Superior temporal gyrus (tissue), 1 donor: ENCODE results near the gene INTS13.
A peak's percentile ranks its signal among the peaks of the same experiment; 100 is the strongest.
"Not testable (repeated sequence)": the region's sequence is repeated elsewhere in the genome, so short reads cannot be mapped to it uniquely, and the experiment has no call there.

Experiments
- DNase-seq: peaks from one replicate; pipeline ENCODE4 v3.0.0-alpha.2; 2016; ENCODE audit errors: extremely low spot score

INTS13 gene

DNA sequence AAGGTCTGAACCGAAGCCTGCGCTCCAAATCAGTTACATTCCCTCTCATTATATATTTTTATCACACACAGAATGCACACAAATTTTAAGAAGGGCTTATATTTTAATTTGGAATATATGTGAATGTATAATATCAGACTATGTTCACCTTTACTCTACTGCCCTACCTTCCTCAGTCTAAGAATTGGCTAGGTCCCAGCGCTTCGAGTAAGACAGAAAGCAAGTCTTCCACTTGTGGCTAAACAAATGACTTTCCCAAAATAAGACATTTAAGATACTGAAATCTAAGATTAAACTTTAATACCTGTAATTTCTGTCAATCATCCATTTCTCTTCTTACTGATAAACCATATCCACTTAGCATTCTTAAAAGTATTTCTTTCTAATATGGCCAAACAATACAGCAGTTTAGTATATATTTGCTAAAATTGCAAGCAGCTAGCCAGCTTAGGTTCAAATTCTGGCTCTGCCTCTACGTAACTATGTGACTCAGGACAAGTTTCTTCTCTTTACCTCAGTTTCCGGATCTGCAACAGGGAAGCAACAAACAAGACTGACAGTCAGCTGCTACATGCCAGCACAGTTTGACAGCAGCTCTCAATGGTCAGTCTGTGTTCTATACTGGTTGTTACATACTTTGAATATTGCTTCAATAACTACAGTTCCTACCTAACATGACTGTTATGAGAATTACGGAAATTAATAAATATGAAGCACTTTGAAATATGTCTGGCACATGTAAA, 2.0 kb downstream of the INTS13 start:
- no peak for DNase-seq

DNA sequence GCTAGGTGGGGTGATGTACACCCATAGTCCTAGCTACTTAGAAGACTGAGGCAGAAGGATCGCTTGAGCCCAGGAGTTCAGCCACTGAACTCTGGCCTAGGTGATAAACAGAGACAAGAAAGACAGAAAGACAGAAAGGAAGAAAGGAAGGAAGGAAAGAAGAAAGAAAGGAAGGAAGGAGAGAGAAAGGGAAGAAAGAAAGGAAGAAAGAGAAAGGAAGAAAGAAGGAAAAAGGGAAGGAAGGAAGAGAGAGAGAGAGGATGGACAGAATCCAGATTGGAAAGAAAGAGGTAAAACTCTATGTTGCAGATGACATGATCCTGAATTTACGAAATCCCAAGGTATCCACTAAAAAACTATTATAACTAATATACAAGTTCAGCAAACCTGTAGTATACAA, 8.2 kb downstream of the INTS13 start:
- DNase-seq, result no peak

DNA sequence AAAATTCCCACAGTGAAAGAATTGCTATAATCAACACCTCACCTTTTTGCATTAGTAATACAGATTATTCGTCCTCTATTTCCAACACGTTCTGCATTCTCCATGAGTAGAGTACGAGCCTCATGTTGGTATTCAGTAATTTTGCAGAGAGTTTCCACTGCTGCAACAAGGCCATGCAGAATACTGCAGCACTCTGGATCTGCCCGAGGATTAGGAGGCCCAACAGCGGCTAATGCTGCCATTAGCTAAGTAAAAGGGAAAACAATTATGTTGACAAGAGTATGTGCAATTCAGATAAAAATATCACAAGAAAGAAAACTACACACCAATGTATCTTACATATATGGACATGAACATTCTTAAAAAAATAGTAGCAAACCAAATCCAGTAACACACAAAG, 9.1 kb downstream of the INTS13 start:
- DNase-seq, result no peak

DNA sequence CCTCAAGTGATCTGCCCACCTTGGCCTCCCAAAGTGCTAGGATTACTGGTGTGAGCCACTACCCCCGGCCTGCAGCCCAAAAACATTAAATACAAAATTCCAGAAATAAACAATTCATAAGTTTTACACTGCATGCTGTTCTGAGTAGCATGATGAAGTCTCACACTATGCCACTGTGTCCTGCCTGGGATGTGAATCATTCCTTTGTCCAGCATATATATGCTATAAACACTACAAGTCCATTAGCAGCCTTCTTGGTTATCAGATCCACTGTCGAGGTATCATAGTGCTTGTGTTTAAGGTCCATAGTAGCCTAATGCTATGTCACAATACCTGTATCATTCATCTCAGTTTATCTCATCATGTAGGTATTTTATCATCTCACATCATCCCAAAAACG, 15.9 kb downstream of the INTS13 start:
- DNase-seq, result no peak

DNA sequence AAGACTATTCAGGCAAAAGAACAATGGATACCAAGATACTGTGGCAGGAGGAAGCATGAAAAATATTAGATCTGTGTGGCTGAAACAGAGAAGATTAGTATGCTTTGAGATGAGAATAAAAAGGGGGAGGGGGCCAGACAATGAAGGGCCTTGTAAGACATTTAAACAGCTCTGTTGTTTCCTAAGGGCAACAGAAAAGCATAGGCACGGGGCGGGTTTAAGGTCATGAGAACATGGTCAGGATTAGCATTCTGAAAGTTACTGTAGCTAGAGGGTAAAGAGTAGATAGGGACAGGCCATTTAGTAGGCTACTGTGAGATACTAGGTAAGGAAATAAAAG, 18.6 kb downstream of the INTS13 start:
- peak; percentile 66 for DNase-seq

DNA sequence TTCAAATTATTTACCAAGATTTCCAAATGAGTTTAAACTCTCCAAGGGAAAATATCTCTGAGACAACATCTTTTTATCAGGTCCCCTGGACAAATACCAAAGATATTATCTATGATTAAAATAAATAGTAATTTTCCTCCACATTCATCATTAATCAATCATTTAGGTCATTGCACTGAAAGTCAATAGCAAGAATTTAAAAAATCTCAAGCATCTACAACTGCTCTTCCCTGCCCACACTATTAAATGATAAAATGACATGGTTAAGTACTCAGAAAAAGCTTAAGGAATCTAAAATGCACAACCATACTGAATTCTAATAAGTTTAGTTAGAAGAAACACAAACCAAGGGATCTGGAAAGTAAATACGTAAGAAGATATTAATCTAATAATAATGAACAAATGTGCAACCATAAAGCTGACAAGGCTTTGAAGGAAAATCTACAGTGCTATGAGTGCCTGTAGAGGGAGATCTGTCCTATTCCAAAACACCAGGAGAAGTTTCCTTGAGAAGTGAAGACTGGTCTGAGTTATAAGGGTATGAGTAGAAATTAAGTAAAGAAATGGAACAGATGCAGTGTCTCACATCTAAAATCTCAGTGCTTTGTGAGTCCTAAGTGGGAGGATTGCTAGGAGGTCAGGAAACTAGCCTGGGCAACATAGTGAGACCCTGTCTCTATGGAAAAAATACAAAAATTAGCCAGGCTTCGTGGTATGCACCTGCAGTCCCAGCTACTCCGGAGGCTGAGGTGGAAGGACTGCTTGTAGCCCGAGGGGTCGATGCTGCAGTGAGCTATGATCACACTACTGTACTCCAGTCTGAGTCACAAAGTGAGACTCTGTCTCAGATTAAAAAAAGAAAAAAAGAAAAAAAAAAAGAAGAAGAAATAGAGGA, 19.2 kb downstream of the INTS13 start:
- no peak for DNase-seq

DNA sequence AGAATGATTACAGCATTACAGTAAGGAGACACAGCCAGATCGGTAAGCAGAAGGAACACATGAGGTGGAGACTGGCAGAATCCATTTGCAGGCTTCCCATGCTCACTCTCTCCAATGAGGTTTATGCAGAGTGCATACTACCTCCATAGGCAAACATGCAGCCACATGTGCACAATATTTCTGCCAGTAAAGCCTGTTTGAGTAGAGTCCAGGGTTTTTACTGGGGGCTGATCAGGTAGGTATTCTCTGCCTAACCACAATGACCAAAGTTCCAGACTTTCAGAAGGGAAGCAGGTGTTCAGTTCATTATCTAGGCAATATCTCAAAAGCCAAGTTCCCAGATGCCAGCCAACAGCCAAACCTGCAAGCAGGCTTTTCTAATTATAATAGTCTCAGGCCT, 31.1 kb downstream of the INTS13 start:
- no peak for DNase-seq

DNA sequence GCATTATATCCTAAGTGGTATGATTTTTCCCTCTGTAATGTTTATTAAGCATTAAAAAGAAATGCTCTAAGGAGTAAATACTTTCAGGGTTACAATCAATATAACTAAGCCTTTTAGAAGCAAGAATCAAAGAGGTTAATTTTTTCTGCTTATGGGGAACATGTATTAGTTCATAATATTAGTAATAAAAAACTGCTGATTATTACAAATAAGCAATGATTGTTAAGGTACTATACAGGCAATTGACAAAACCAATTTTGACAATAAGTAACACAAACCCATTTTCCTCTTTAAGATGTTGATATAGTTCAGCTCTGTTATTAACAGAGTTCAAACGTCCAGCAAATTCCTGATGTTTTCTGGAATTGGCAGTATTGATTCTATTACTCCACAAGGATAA, 31.8 kb downstream of the INTS13 start:
- no peak for DNase-seq

DNA sequence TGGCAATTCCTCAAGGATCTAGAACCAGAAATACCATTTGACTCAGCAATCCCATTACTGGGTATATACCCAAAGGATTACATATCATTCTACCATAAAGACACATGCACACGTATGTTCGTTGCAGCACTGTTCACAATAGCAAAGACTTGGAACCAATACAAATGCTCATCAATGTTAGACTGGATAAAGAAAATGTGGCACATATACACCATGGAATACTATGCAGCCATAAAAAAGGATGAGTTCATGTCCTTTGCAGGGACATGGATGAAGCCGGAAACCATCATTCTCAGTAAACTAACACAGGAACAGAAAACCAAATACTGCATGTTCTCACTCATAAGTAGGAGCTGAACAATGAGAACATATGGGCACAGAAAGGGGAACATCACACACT, 34.4 kb downstream of the INTS13 start:
- not testable (repeated sequence) for DNase-seq

DNA sequence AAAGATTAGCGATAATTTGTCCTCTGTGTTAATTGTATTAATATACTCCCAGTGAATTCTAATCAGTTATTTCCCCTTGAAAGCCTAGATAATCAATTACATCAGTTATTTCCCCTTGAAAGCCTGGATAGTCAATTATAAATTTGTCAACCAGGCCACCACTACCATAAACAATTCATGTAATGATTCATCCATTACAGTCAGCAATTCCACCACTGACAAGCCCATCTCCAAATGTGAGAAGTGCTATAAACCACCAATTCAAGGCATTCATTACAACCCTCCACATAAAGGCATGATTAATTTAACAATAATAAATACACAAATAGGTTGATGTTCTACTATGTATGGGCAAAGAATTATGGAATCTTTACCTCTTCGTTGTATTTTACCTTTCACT, 40.9 kb downstream of the INTS13 start:
- DNase-seq, result no peak

DNA sequence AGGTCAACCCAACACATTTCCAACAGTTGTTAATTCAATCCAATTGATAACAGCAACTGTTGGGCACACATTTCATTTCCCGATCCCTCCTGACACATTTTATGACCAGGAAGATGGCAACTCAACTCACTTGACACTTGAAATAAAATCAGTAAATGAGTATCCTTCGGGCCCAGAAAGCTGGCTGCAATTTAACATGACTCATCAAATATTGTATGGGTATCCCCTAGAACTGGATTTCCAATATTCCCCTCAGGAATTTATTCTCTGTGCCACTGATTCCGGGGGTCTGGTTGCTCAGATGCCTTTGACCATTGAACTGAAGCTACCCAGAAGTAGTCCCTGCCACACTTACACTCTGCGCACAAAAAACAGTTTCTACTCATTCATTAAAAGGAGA, 42.1 kb downstream of the INTS13 start:
- DNase-seq, result no peak

DNA sequence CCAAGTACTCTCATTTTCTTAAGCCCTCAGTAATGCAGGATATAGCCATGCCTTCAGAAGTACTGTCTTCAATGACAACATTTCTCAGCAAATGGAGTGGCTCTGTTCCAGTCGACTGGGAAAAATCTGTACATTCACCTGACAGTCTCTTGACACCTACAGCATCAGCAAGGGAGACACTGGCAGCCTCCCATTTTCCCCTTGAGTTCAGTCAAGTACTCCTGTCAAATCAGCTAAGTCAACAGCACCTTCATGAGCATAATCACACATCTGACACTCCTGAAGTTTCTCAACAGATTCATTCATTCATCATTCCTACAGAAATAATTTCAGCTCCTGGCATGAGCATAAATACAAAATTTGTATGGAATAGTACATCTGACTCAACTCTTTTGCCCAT, 46.1 kb downstream of the INTS13 start:
- no peak for DNase-seq

DNA sequence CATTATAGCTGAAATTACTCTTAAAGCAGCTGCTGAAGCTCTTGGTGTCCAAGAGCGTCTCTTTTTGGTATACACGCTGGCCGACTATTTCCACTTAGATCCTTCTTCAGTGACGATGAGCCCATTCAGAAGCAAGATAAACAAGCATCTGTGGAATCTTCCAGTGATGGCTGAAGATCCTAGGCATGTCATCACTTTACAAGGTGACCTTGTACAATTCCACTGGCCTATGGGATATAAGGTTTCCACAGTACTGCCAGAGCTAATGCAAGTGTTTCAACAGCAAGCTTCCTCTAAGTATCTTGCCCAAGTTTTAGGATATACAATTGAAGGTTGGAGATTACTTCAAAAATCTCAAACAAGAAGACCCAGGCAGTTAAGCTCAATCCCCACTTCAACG, 47.0 kb downstream of the INTS13 start:
- no peak for DNase-seq

DNA sequence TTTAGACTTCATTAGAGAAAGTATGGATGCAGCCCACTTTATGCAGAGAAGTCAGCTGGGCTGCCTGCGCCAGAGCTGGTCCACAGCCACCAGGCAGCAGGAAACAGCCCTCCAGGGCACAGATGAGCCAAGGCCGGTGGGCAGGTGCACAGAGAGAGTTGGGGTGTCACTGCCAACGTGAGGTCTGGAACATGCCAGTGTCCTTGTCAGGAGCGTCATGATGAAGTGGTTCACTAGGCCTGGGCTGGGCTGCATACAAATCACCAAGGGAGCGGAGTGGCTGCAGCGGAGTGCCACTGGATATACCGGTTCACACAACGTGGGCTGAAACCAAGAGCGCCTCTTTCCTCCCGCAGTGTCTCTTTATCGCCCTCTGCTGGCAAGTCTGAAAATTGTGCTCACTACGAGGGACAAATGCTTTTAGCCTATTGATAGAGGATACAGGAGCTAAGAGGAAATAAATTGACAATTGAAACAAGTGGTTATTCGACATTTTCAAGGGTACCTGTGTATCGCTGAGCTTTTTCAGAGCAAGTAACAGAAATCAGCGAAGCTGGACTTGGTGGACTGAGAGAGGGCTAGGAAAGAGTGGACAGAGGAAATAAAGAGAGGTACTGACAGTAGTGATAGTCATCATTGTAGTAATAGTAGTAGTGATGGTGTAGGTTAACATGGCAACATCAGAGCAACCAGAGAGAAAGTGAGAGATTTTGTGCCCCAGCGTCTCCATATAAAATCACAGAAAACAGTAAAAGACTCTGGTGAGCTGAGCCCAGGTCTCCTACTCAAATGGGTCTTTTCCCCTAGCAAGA, 52.8 kb downstream of the INTS13 start:
- peak; percentile 96 for DNase-seq

DNA sequence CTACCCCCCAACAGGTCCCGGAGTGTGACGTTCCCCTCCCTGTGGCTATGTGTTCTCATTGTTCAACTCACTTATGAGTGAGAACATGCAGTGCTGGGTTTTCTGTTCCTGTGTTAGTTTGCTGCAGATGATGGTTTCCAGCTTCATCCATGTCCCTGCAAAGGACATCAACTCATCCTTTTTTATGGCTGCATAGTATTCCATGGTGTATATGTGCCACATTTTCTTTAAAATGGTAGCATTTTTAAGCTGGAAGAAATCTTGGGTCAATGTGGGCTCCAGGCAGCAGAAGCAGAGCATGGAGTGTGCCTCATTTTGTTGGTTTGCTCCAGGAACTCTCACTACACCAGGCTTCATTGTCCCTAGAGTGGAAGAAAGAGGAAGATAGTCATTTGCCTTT, 57.2 kb downstream of the INTS13 start:
- no peak for DNase-seq

DNA sequence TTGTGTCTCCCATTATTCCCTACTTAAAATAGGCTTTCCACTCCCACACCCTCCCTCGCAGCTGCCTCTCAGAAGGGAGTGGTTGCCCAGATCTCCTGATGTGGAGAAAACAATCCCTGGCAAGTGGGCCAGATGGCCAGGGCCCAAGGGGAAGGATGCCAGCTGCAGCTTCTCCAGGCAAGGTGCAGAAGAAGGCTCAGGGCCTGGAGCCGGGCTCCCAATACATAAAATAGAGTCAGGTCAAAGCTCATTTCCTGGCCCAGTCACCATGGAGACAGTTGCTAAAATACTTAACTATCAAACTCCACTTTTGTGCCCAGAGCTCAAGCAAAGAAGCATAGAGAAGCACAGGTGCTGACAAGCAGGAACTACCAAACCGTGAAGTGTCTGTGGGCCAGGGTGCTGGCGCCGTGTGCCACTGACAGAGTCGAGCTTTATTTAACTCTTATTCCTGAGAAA, 59.1 kb downstream of the INTS13 start:
- DNase-seq, result peak; percentile 52

DNA sequence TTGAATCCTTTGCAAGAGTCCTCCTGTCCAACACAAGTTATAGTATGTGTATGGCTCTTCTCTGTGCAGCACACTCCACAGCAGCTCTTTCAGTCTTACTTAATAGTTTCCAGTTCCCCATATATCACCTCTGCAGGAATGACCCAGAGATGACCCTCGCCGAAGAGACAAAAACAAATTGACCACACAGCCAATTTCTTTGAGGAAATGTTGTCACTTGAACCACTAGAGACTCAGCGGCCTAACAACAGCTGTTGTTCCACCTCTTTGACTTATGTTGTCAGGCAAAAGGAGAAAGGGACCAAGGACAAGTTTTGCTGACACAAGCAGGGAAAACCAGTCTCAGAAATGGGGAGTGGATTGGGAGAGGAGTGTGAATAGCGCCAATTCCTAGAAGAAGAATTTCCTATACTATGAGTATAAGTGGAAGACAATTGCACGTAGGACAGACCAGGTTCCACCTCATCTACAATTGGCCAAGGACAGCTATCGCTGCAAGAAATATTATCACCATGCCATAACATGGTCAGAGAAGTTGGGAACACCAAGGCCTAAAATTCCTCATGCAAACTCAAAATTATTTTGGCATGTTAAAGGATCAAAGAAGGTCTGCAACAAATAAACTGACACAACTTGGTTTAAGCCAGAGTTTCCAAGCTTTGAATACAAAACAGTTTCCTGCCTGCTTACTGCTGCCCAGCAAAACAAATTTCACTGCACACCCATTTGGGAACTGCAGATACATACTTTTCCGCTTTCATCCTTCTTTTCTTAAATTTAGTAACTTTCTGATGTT, 63.1 kb downstream of the INTS13 start:
- no peak for DNase-seq

DNA sequence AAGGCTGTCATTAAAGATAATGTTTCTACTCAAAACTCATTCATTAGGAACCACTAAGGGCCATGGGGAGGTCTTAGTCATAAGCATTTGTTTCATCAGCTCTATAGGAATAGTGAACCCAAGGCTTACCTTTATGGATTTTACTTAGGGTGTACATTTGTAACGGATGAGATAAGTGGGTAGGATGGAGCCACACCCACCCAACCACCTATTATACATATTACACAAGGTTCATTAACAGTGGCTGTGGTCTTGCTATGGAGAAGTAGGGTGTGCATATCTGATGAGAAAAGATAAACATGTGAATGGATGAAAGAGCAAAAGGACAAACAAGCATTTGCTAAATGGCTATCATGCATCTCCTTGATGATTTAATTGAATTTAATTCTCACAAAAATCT, 65.2 kb downstream of the INTS13 start:
- no peak for DNase-seq

DNA sequence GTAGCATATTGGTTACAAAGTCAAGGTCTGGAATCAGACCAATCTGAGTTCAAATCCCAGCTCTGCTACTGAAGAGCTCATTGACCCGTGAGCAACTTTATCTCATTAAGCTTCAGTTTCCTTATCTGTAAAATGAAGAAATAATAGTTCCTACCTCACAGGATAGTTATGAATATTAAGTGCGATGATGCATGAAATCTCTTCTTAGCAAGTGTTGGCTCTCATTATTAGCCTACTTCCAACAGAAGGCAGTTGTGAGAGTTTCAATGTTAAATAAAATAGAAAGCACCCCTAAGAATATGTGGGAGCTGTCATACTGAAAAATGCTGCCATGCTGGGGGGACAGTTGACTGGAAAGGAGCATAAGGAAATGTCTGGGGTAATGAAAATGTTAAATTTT, 65.8 kb downstream of the INTS13 start:
- no peak for DNase-seq

DNA sequence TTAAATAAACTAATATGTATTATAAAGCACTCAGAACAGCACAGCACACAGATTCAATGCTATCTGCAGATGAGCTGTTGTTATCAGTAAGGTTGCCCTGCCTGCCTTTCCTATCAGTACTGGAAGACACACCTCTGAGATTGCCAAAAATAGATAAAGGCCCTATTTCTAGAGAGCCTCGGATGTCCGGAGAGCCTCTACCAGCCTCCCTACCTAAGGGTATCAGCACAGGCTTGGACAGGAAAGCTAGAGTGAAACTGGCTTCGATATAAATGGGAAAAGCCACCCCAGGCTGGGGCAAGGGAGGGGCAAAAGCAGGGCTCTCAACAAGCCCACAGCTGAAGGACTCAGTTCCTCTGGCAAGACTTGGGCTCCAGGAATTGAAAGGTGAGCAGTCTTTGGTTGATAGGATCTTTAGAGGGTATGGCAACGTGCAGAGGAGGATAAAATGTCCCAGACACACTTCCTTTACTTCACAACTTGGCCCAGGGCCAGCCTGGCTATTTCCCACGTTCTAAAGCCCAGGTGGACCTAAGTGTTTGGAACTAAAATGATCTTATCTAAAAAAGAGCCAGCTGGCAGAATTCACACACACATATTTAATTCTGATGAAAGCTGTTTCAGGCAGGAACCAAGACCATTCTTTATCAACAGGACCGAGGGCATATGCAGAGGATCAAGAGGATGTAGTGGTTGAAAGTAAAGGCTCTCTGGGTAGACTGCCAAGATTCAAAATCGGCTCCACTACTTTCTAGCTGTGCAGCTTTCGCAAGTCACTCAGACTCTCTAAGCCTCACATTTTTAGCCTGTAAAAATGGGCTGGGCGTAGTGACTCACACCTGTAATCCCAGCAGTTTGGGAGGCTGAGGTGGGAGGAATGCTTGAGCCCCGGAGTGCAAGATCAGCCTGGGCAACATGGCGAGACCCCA, 67.0 kb downstream of the INTS13 start:
- DNase-seq, result no peak
